HG02884 (cell line): ENCODE data around the gene PDCD2L.
"Not testable (repeated sequence)": the region's sequence is repeated elsewhere in the genome, so short reads cannot be mapped to it uniquely, and the experiment has no call there.

Experiments used
- ATAC-seq: cut with Tn5 transposase; IDR thresholded peaks from one replicate; pipeline ENCODE4 v1.9.1; 2021; ENCODE audit warnings: mild to moderate bottlenecking, moderate library complexity; ENCODE audit not compliant: unreplicated experiment

The PDCD2L gene

GRCh38 chr19:34404109-34404909 is at the start of gene PDCD2L:
TSS of gene PDCD2L (plus strand) at chr19:34404399. CDS start at chr19:34404431, 32 bp downstream.
- ATAC-seq: peak; percentile 73

GRCh38 chr19:34355201-34355600 is 49.0 kb upstream of the PDCD2L start:
- no peak for ATAC-seq

GRCh38 chr19:34356875-34357274 is 47.3 kb upstream of the PDCD2L start:
- ATAC-seq: no peak

GRCh38 chr19:34357431-34357830 is 46.8 kb upstream of the PDCD2L start:
- no peak for ATAC-seq

DNA sequence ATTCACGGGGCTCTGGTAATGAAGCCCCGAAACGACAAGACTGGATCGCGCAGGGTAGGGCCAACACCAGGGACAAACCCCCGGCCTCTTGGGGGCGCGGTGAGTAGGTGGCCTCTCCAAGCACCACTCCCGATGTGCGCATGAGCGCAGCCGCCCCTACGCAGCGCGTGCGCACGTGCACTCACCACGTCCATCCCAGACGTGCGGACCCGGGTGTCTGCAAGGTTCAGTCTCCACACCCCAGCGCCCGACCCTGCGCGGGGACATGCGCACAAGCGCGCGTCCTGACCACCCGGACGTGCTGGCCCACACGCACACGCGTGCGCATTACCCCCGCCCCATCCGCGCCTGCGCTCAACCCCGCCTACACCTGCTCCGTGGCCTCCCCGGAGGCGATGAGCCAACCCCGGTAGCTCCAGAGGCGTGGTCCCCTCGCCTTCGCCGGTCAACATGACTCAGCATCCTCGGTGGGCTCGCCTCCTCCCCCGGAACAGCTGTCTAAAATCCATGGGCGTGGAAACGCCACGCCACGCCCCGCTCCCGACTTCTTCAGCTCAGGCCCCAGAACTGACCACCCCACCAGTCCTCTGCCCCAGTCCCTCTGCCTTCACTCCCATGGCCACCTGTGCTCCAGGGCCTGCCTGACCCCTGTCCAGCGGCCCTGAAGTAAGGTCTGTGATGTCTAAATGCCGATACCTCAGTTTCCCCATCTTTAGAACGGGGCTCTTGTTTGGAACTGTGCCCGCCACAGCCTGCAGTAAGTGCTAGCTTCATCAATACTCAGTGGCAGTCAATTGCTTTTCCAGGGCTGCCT is 44.9 kb upstream of the PDCD2L start:
- ATAC-seq: peak; percentile 84

DNA sequence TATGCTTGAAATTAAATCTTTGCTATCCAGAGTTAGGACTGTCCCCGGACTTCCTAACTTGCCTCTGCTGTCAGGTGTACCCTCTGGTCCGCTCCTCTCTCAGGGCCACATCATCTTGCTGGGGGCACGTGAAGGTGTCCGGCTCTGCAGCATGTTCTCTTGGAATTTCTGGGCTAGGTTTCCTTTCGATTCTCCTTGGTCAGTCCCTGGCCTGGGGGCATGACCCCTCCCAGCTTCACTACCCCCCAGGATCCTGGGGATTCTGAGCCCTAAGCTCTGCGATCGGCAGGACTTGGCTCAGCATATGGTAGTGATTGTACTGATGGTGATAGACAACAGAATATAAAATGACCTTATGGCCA is 44.3 kb upstream of the PDCD2L start:
- ATAC-seq: no peak

DNA sequence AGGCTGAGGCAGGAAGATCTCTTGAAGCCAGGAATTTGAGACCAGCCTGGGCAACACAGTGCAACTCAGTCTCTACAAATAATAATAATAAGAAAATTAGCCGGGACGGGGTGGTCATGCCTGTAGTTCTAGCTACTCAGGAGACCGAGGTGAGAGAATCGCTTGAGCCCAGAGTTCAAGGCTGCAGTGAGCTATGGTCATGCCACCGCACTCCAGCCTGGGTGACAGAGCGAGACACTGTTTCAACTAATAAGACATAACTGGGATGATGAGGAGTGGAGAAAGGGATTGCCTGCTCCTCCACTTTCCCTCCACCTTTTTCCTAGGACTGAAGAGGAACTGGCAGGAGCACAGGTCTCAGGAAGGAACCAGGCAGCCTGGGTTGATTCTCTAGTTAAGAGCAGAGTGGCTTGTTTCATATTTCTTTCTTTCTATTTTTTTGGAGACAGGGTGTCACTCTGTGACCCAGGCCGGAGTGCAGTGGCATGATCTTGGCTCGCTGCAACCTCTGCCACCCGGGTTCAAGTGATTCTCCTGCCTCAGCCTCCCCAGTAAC is 43.8 kb upstream of the PDCD2L start:
- ATAC-seq: no peak

- ATAC-seq: no peak
These were observed 41.5 kb upstream of the PDCD2L start for GRCh38 chr19:34362679-34363069.

DNA sequence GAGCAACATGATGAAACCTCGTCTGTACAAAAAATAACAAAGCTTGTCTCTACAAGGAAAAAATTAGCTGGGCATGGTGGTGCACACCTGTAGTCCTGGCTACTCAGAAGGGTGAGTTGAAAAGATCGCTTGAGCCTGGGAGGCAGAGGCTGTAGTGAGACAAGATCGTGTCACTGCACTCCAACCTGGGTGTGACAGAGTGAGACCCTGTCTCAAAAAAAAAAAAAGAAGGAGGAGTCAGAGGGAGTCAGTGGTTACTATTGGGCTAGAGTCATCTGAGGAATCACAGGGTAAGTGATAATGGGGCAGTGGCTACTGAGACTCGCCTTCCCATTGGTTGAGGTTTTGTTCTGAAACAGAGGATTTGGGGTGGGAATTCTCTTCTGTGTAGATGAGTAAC is 41.1 kb upstream of the PDCD2L start:
- ATAC-seq: no peak

GRCh38 chr19:34363930-34364329 is 40.3 kb upstream of the PDCD2L start:
- no peak for ATAC-seq

- ATAC-seq: no peak
These were observed 39.8 kb upstream of the PDCD2L start for GRCh38 chr19:34364462-34364829.

- ATAC-seq: peak; percentile 73
These were observed 39.3 kb upstream of the PDCD2L start, which contains the start of gene GPI for GRCh38 chr19:34364830-34365462. TSS of gene GPI (plus strand) at chr19:34365196. CDS start at chr19:34365267, 71 bp downstream.

DNA sequence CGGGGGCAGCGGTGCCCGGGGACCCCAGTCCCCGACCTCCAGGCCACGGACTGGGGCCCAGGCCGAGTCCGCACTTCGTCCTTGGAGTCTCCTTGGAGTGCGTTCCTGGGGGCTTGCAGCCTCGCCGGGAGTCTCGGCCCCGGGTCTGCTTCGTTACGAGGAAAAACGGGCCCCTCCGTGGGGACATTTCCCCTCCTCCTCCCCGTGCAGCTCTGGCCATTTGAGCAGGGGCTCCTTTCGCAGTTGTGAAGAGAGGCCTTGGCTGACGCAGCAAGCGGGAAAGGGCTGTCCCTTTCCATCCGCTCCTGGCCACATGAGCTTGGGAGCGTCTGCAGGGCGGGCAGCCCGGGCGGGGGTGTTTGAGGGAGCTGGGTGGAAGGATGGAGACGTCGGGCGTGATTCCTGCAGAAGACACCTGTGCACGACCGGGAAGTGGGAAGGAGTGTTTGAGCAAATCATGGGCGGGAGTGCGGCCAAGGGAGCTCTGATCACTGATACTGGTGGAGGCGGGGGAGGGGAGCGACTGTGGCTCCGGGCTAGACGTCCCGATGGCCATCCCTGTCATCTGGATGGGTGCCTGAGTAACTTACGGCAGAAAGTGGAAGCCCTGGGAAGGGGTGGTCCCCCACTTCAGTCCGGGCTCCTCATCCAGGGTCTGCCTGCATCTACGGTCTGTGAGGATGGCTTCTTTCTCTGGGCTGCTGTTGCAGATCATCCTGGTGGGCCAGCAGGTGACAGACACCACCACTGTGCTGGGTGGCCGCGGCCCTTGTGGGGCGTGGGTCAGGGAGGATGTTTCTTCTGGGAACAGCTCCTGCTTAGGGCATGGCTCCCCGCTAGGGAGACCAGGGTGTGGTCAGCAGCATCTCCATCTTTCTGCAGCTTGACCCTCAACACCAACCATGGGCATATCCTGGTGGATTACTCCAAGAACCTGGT is 38.5 kb upstream of the PDCD2L start:
- no peak for ATAC-seq

- no peak for ATAC-seq
These were observed 37.2 kb upstream of the PDCD2L start for GRCh38 chr19:34366738-34367623.

DNA sequence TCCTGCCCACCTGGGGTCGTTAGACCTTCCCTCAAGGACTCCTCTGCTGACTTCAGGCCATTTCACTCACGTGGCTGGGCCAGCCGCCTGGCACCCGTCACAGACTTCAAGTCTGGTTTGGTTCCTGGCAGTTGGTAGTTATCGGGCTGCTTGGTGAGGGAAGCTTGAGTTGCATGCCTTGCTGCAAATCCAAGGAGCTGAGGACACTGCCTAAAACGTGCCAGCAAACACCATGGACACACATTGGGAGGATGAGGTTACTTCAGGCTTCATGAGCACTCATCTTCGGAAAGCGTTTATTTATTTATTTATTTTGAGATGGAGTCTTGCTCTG is 36.6 kb upstream of the PDCD2L start:
- no peak for ATAC-seq

DNA sequence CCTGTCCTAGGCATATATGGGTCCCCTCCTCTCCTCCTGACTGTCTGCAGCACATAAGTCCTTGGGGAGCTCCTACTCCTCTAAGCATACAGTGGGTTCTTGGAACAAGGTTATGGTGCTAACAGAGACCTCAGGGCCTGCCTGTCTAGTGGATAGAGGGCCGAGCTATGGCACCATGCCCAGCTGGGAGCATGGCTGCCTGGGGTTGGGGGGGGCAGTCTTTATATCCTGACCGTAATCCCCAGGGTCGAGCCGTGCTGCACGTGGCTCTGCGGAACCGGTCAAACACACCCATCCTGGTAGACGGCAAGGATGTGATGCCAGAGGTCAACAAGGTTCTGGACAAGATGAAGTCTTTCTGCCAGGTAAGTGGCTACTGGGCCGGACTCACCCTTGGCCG is 35.9 kb upstream of the PDCD2L start:
- ATAC-seq: no peak

GRCh38 chr19:34369166-34369565 is 35.0 kb upstream of the PDCD2L start:
- not testable (repeated sequence) for ATAC-seq

- no peak for ATAC-seq
These were observed 34.1 kb upstream of the PDCD2L start for GRCh38 chr19:34370117-34370516.

DNA sequence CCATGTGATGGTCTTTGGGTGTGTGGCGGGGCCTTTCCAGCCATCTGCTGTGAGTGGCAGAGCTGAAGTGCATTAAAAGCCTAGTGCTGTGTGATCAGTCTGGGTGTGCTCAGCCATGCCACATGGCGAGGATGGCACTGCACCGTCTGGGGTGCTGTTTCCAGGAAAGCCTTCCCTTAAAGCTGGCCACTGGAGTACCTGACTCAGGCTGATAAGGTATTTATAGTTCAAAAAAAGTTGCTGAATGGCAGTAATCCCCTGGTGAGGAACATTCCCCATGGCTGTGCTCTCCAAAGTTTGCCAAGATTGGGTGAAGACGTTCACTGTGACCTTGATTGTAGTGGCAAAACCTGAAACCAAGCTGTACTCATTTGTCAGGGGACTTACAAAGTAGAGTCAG is 33.2 kb upstream of the PDCD2L start:
- ATAC-seq: no peak
